OCI-LY1 (cell line): Measurements from ENCODE around the gene MORC3.

Source experiments
- CTCF ChIP-seq: fragments of 200-600 bp; sonication (generic), shearing (Covaris generic); IDR thresholded peaks from 2 replicates; pipeline ENCODE4 v1.5.1; 2017; ENCODE audit warnings: mild to moderate bottlenecking, antibody characterized with exemption, low read length, moderate library complexity, mixed read lengths
- EZH2 ChIP-seq: fragments of 200-600 bp; sonication (generic), shearing (Covaris generic); IDR thresholded peaks from 2 replicates; pipeline ENCODE4 v1.8.0; 2017; ENCODE audit warnings: borderline replicate concordance, mixed run types, mild to moderate bottlenecking, antibody characterized with exemption, low read length, moderate library complexity, mixed read lengths

GRCh38 chr21:36320421-36321324 is 676 bp downstream of the MORC3 start:
- TF ChIP-seq CTCF (no peak), EZH2 (no peak)
